Subcutaneous abdominal adipose tissue (tissue), 5 donors: Measurements from ENCODE around the gene PDE11A.
A peak's percentile ranks its signal among the peaks of the same experiment; 100 is the strongest.

Experiments
- H3K27ac ChIP-seq: one replicate; pipeline ENCODE4 v1.7.0; 2013; ENCODE audit warnings: low read depth, mild to moderate bottlenecking, inconsistent platforms, low read length, moderate library complexity
- H3K27me3 ChIP-seq, 5 donors: one replicate each; pipeline ENCODE4 v1.7.0; 2013; ENCODE audit warnings: low read length in 5 of 5, inconsistent platforms in 1 of 5; ENCODE audit not compliant: control insufficient read depth in 5 of 5, insufficient read depth in 4 of 5
- H3K36me3 ChIP-seq, 5 donors: one replicate each; pipeline ENCODE4 v1.7.0; 2013; ENCODE audit warnings: low read length in 5 of 5; ENCODE audit not compliant: control insufficient read depth in 5 of 5, insufficient read depth in 5 of 5
- H3K4me1 ChIP-seq, 5 donors: one replicate each; pipeline ENCODE4 v1.7.0; 2013; ENCODE audit warnings: low read length in 5 of 5, mild to moderate bottlenecking in 3 of 5, moderate library complexity in 1 of 5; ENCODE audit not compliant: control insufficient read depth in 5 of 5, insufficient read depth in 5 of 5
- H3K4me3 ChIP-seq, 5 donors: one replicate each; pipeline ENCODE4 v1.7.0; 2013; ENCODE audit warnings: low read length in 5 of 5, low read depth in 1 of 5
- H3K9ac ChIP-seq, 5 donors: one replicate each; pipeline ENCODE4 v1.7.0; 2013; ENCODE audit warnings: low read length in 5 of 5, mild to moderate bottlenecking in 4 of 5, moderate library complexity in 3 of 5
- H3K9me3 ChIP-seq, 5 donors: one replicate each; pipeline ENCODE4 v1.7.0; 2013; ENCODE audit warnings: low read length in 5 of 5; ENCODE audit not compliant: control insufficient read depth in 5 of 5
- donor health status: healthy.
- donor health status: healthy.
- donor health status: healthy.
- donor health status: healthy.
- donor health status: healthy.

PDE11A gene

DNA sequence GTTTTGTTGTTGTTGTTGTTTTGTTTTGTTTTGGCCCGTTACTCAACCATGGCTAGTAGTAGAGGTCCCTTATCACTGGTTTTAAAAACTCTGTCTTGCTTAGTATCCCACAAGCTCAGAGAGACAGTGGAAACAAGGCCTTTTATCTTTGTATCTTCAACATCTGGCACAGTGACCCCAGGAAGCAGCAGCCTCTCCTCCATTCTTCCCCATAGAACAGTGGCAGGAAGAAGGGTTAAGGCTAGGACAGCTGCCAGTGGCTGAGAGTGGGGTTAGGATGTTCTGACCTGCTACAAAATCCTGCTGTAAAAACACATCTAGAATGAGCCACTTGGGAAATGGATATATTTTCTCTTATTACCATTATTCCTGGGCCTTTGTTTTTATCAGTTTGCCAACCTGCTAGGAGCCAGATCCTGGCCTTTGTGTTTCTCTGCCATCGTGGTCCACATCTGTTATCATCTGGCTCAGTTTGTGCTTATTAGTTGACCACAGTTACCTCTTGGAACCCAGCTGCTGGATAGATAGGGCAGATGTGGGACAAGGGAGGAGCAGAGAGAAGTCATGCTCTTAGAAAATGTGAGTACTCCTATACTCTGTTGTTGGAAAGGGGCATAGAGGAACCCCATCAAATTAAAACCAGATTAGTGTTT lies 433.2 kb downstream of the PDE11A start:
- no peak overlapping the region for H3K4me3 ChIP-seq
- H3K9ac ChIP-seq: no peak overlapping the region
- no peak overlapping the region for H3K27ac ChIP-seq
- peaks cover 0 to 13% (median 4%) of the 10 kb centered on the region in 5 donors for H3K4me1 ChIP-seq
- H3K36me3 ChIP-seq: no peaks in the 10 kb centered on the region
- no peaks in the 10 kb centered on the region for H3K27me3 ChIP-seq
- H3K9me3 ChIP-seq: no peaks in the 10 kb centered on the region

DNA sequence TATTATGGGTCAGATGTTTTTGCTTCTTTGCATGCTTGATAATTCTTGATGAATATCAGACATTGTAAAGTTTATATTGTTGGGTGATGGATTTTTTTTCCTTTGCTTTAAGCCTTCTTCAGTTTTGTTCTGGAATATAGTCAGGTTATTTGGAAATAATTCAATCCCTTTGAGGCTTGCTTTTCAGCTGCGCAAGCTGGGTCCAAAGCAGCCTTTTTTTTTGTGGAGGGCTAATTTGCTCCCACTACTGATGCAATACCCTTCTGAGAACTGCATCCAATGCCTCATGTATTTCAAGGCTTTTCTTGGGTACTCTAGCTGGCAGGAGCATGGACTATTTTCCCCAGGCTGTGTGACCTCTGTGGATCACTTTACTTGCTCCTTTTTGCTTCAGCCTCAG lies 434.1 kb downstream of the PDE11A start:
- Histone ChIP-seq H3K9ac (no peak overlapping the region), H3K36me3 (no peaks in the 10 kb centered on the region), H3K27ac (no peak overlapping the region), H3K4me3 (no peak overlapping the region), H3K9me3 (no peaks in the 10 kb centered on the region), H3K4me1 (peaks cover 0 to 13% (median 9%) of the 10 kb centered on the region in 5 donors), H3K27me3 (no peaks in the 10 kb centered on the region)

DNA sequence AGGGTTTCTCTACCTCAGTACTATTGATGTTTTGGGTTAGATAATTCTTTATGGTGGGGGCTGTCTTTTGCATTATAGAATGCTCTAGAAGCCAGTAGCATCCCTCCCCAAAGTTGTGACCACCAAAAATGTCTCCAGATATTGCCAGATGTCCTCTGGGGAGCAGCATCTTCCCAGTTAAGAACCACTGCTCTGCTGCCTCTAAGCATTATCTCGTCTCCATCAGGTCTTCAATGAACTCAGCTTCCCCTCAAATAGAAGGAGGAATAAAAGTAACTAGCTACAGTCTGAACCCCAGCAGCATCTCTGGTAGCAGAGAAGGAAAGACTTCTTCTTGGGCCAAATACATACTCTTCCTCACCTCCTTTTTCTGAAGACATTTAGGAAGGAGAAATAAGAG lies 435.9 kb downstream of the PDE11A start:
- H3K9ac ChIP-seq: no peak overlapping the region

DNA sequence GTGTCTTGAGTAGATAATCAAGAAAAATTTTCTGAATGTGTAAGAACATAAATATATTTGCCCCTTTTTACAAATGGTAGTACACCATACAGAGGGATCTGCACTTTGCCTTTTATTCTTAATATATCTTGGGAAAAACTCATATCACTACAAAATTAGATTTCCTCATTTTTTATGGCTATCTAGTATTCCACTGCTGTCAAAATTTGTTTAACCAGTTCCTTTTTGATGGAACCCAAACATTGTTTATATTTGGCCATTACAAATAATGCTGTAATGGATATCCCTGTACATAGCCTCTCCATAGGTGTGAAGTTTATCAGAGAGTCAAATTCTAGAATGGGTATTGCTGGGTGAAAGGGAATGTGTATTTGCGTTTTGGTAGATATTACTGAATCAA lies 436.9 kb downstream of the PDE11A start:
- H3K9ac ChIP-seq: no peak overlapping the region
- no peaks in the 10 kb centered on the region for H3K9me3 ChIP-seq
- peaks cover 0 to 27% (median 9%) of the 10 kb centered on the region in 5 donors for H3K4me1 ChIP-seq
- no peaks in the 10 kb centered on the region for H3K27me3 ChIP-seq
- H3K36me3 ChIP-seq: no peaks in the 10 kb centered on the region
- no peak overlapping the region for H3K4me3 ChIP-seq
- H3K27ac ChIP-seq: no peak overlapping the region

More for the DNA sequence above, 435.9 kb downstream of the PDE11A start:
- H3K4me1 ChIP-seq: peaks cover 0 to 27% (median 9%) of the 10 kb centered on the region in 5 donors
- no peaks in the 10 kb centered on the region for H3K27me3 ChIP-seq
- no peak overlapping the region for H3K4me3 ChIP-seq
- no peak overlapping the region for H3K27ac ChIP-seq
- H3K36me3 ChIP-seq: no peaks in the 10 kb centered on the region
- H3K9me3 ChIP-seq: no peaks in the 10 kb centered on the region

DNA sequence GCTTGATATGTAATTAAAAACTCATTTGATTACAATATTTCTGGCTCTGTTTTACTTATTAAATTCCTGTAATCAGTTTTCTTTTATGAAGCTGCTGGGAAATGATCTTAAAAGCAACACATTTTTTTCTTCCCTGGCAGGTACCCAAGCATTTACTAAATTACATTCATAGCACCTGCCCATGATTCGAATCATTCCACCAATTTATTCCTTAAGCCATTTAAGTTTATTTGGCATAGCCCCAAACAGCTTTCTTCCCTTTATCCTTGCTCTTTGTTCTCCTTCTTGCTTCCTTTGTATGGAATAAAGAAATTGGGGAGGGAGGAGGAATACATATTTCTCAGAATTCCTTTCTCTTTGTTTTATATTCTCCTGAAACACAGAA lies 438.7 kb downstream of the PDE11A start:
- Histone ChIP-seq H3K4me1 (peaks cover 0 to 21% (median 9%) of the 10 kb centered on the region in 5 donors), H3K9ac (peak overlapping the region in 3 of 5 donors; percentile 69 to 77 (median 71)), H3K9me3 (no peaks in the 10 kb centered on the region), H3K27me3 (no peaks in the 10 kb centered on the region), H3K27ac (no peak overlapping the region), H3K36me3 (no peaks in the 10 kb centered on the region), H3K4me3 (peak overlapping the region; percentile 49 to 62 (median 58))

DNA sequence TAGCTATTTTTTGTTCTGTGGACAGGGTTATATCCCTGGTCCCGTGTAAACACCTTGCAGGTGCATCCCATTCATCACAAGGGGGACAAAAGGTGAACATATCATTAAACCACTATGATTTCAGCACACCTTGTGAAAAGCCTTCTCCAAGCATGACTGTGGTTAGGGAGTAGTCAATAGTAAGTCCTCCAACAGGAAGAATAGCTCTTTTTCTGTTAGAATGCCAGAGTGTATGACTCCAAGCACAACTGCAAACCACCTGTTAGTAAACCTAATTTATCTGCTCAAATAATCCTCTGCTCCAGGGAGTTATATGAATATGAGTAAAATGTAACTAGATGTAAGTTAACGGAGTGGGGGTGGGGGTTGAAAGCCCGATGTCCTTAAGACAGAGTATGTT lies 439.5 kb downstream of the PDE11A start:
- Histone ChIP-seq H3K9me3 (no peaks in the 10 kb centered on the region), H3K27me3 (peaks cover 0 to under 1% (median 0%) of the 10 kb centered on the region in 5 donors), H3K9ac (no peak overlapping the region), H3K4me1 (peaks cover 0 to 21% (median 9%) of the 10 kb centered on the region in 5 donors), H3K36me3 (no peaks in the 10 kb centered on the region), H3K4me3 (no peak overlapping the region), H3K27ac (no peak overlapping the region)

DNA sequence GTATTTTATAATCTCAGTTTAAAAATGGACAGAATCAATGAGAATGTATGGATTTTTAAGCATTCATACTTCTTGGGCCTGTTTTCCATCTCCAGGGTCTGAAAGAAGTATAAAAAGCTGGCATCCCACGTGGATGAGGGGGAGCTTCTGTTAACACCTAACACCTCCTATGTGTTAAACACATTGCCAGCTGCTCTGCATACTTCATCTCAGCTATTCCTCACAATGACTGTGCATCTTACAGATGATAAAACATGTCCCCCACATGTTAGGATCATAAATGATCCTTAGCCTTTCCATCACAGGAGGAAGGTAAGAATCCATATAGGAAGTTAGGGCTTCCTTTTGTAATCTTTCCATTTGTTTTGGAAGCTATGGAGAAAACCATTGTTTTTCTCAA lies 440.9 kb downstream of the PDE11A start:
- no peaks in the 10 kb centered on the region for H3K9me3 ChIP-seq
- H3K36me3 ChIP-seq: no peaks in the 10 kb centered on the region
- H3K4me3 ChIP-seq: no peak overlapping the region
- H3K27me3 ChIP-seq: peaks cover 0 to 3% (median 0%) of the 10 kb centered on the region in 5 donors
- no peak overlapping the region for H3K27ac ChIP-seq
- H3K9ac ChIP-seq: no peak overlapping the region
- peaks cover 0 to 21% (median 9%) of the 10 kb centered on the region in 5 donors for H3K4me1 ChIP-seq

DNA sequence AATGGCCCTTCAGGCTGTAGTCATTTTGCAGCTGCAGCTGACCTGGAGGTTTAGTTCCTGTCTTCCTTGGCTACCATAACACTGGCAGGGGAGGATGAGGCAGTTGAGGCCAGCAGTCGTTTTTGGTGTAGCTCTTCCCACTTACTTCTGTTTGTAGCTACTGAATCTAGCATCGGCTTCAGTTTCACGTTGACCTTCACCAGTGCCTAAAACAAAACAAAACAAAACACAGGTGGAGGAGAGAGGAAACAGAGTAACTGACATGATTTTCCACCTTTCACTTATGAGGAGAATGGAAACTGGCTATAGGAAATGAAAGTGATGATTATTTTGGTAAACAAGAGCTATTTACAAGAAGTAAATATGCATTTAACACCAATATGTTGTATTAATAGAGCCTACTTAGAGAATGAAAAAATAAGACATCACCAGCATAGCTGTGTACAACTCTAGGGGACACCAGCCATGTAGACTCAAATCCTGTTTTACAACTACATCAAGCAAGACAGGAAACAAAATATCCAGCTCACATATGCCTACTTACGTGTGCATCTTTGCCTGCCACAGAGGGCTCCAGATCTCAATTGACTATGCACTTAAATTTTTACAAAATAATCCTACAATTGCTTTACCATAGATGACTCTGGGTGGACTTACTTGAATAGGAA lies 443.1 kb downstream of the PDE11A start:
- no peaks in the 10 kb centered on the region for H3K9me3 ChIP-seq
- peaks cover 0 to 27% (median 4%) of the 10 kb centered on the region in 5 donors for H3K4me1 ChIP-seq
- no peaks in the 10 kb centered on the region for H3K36me3 ChIP-seq
- peaks cover 0 to 6% (median 0%) of the 10 kb centered on the region in 5 donors for H3K27me3 ChIP-seq
- H3K27ac ChIP-seq: no peak overlapping the region
- H3K4me3 ChIP-seq: no peak overlapping the region
- H3K9ac ChIP-seq: no peak overlapping the region

DNA sequence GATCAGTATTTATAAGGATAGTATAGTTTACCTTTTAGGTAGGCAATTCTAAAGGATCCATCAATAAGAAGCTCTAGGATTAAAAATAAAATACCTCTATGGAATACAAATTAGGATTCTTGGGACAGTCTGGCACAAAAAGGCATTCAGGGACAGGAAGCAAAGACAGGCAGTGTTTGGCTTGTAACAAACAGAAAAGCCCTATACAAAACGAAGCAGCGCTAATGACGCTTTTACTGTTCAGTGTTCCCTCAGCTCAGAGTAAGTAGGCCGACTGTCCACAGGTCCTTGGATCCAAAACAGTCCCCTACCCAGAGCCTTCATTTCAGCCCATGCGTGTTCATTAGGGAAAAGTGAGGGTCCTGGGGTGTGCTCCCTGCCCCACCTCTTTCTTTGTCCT lies 443.7 kb downstream of the PDE11A start:
- Histone ChIP-seq H3K4me3 (no peak overlapping the region), H3K27me3 (peaks cover 0 to 6% (median 0%) of the 10 kb centered on the region in 5 donors), H3K9ac (no peak overlapping the region), H3K36me3 (no peaks in the 10 kb centered on the region), H3K9me3 (no peaks in the 10 kb centered on the region), H3K4me1 (peaks cover 0 to 30% (median 1%) of the 10 kb centered on the region in 5 donors), H3K27ac (no peak overlapping the region)
